NCI-H2107 (cell line): ENCODE measurements around the gene PLBD2.

Source experiments
- DNase-seq: peaks from one replicate; lab custom pipeline; 2025; lab: John Stamatoyannopoulos, UW

Gene PLBD2

GRCh38 chr12:113396200-113396599, 37.8 kb downstream of the PLBD2 start:
- no peak for DNase-seq

- no peak for DNase-seq
Observed at GRCh38 chr12:113396828-113397496, 38.6 kb downstream of the PLBD2 start.

- DNase-seq: no peak
Observed at GRCh38 chr12:113397497-113398197, 39.3 kb downstream of the PLBD2 start.

GRCh38 chr12:113398346-113399290, 40.2 kb downstream of the PLBD2 start:
- DNase-seq: no peak

GRCh38 chr12:113399490-113399889, 41.1 kb downstream of the PLBD2 start:
- no peak for DNase-seq

GRCh38 chr12:113400362-113400761, 42.0 kb downstream of the PLBD2 start:
- no peak for DNase-seq

GRCh38 chr12:113401066-113402000, 42.9 kb downstream of the PLBD2 start:
- DNase-seq: no peak

GRCh38 chr12:113402586-113403260, 44.3 kb downstream of the PLBD2 start:
- DNase-seq: no peak

GRCh38 chr12:113403435-113404415, 45.3 kb downstream of the PLBD2 start, which contains the start of gene SDS:
SDS (minus strand) TSS chr12:113403887; CDS start chr12:113399708, 4,179 bp downstream.
- DNase-seq: no peak

GRCh38 chr12:113405694-113406093, 47.3 kb downstream of the PLBD2 start:
- DNase-seq: no peak

- DNase-seq: no peak
Observed at GRCh38 chr12:113407931-113408600, 49.7 kb downstream of the PLBD2 start.

- DNase-seq: no peak
Observed at GRCh38 chr12:113408756-113409298, 50.4 kb downstream of the PLBD2 start.

- DNase-seq: no peak
Observed at GRCh38 chr12:113409462-113410124, 51.2 kb downstream of the PLBD2 start.

GRCh38 chr12:113413488-113413939, 55.1 kb downstream of the PLBD2 start:
- no peak for DNase-seq

GRCh38 chr12:113414519-113415038, 56.2 kb downstream of the PLBD2 start:
- no peak for DNase-seq

- DNase-seq: no peak
Observed at GRCh38 chr12:113416091-113416754, 57.8 kb downstream of the PLBD2 start.

- no peak for DNase-seq
Observed at GRCh38 chr12:113418213-113418879, 60.0 kb downstream of the PLBD2 start.
